Natural killer cell treated with Interleukin-12 subunit alpha and Interleukin-12 subunit beta and Interleukin-15 and Interleukin-18, amount 100 ng/mL, for 72 hours (primary cell): Measurements from ENCODE around the gene NRCAM. TPM values are rescaled to one million over a fixed set of nuclear protein-coding genes. Genes with fewer than 3 reads are reported as not detected.
"Not testable (repeated sequence)": the region's sequence is repeated elsewhere in the genome, so short reads cannot be mapped to it uniquely, and the experiment has no call there.

ENCODE experiments used
- ATAC-seq, 2 donors: fragments of 150-1000 bp; cut with Tn5 transposase in 1 of 2; sonication (Bioruptor Pico), chemical (Tn5 transposase) in 1 of 2; 2 replicates each; pipeline ENCODE4 v1.10.0; 2021
- DNase-seq: peaks from one replicate; pipeline ENCODE4 v3.0.0; 2022; ENCODE audit warnings: low spot score
- H3K27ac Mint-ChIP-seq, 2 donors: 1 replicate in 1 of 2; 2 replicates in 1 of 2; pipeline ENCODE4 v1.8.0; 2022; ENCODE audit warnings: mixed read lengths in 2 of 2, mild to moderate bottlenecking in 1 of 2, moderate library complexity in 1 of 2
- H3K27me3 Mint-ChIP-seq, 2 donors: 1 replicate in 1 of 2; 2 replicates in 1 of 2; pipeline ENCODE4 v1.8.0; 2022; ENCODE audit warnings: mixed read lengths in 2 of 2
- H3K36me3 Mint-ChIP-seq: one replicate; pipeline ENCODE4 v1.8.0; 2022; ENCODE audit warnings: mixed read lengths
- H3K4me1 Mint-ChIP-seq, 2 donors: 1 replicate in 1 of 2; 2 replicates in 1 of 2; pipeline ENCODE4 v1.8.0; 2022; ENCODE audit warnings: low read depth in 2 of 2, mixed read lengths in 2 of 2, mild to moderate bottlenecking in 1 of 2
- H3K4me3 Mint-ChIP-seq: one replicate; pipeline ENCODE4 v1.8.0; 2022; ENCODE audit warnings: mixed read lengths
- H3K9me3 Mint-ChIP-seq: 2 replicates; pipeline ENCODE4 v1.8.0; 2022; ENCODE audit warnings: mixed read lengths
- total RNA-seq, 2 donors: library from RNA; stranded (reverse); gene quantifications; one replicate each; pipeline ENCODE4 v1.2.3, GENCODE V29; 2022

The NRCAM gene
- total RNA-seq, 2 donors from 2014 or later: not detected

- no peak overlapping the region for H3K27ac Mint-ChIP-seq
- peaks cover 6 to 14% of the 10 kb centered on the region in 2 donors for H3K27me3 Mint-ChIP-seq
- H3K36me3 Mint-ChIP-seq: no peaks in the 10 kb centered on the region
- peaks cover 3% of the 10 kb centered on the region for H3K9me3 Mint-ChIP-seq
- H3K4me1 Mint-ChIP-seq: no peaks in the 10 kb centered on the region
- ATAC-seq (no peak), DNase-seq (no peak)
- no peak overlapping the region for H3K4me3 Mint-ChIP-seq
Measured at GRCh38 chr7:108285778-108286177, 170.5 kb downstream of the NRCAM start.

DNA sequence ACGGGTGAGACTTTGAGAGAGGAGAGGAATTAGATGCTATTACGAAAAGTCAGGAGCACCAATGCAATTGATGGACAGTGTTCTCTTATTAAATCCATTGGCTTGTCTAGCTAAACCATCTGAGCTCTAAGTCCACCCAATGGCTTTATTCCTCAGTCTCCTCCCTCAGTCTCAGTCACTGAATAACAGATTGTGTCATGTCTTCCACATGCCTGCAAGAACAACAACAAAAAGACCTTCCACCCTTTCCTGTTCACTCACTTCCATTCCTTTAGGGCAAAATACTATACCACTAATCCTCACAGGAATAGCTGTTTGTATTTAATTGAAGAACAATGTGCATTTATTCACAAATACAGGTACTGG is 171.2 kb downstream of the NRCAM start:
- Mint-ChIP-seq H3K9me3 (peaks cover 3% of the 10 kb centered on the region), H3K27me3 (peaks cover 6 to 14% of the 10 kb centered on the region in 2 donors), H3K4me1 (no peaks in the 10 kb centered on the region), H3K4me3 (no peak overlapping the region), H3K36me3 (no peaks in the 10 kb centered on the region), H3K27ac (no peak overlapping the region)
- no peak for DNase-seq
- ATAC-seq: no peak

- no peak for ATAC-seq
- Mint-ChIP-seq H3K4me3 (no peak overlapping the region), H3K4me1 (no peaks in the 10 kb centered on the region), H3K27me3 (peaks cover 6 to 14% of the 10 kb centered on the region in 2 donors), H3K27ac (no peak overlapping the region), H3K9me3 (peaks cover 3% of the 10 kb centered on the region), H3K36me3 (no peaks in the 10 kb centered on the region)
- DNase-seq: no peak
Measured at GRCh38 chr7:108284349-108285002, 171.8 kb downstream of the NRCAM start.

DNA sequence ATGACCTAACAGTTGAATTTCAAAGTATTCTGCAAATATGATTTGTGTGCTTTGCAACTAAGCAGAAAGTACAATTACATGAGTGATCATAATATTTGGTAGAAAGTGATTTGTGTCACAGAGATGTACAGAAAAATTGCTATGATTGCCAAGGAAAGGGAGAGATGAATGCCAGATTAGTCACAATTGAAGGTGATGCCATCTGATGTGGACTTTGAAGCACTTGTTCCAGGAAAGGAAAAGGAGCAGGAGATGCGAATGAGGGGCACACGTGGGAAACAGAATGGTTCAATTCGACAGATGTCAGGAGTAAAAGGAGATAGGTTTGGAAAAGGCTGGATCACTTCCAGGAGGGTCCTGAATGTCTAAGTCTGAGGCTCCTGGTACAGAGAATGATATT is 173.0 kb downstream of the NRCAM start:
- no peak overlapping the region for H3K27ac Mint-ChIP-seq
- no peak for DNase-seq
- no peaks in the 10 kb centered on the region for H3K4me1 Mint-ChIP-seq
- no peak for ATAC-seq
- peaks cover 6% of the 10 kb centered on the region for H3K9me3 Mint-ChIP-seq
- peaks cover 6 to 14% of the 10 kb centered on the region in 2 donors for H3K27me3 Mint-ChIP-seq
- no peak overlapping the region for H3K4me3 Mint-ChIP-seq
- H3K36me3 Mint-ChIP-seq: no peaks in the 10 kb centered on the region

GRCh38 chr7:108282427-108282996 is 173.7 kb downstream of the NRCAM start:
- ATAC-seq (no peak), DNase-seq (no peak)
- H3K36me3 Mint-ChIP-seq: no peaks in the 10 kb centered on the region
- peaks cover 6% of the 10 kb centered on the region for H3K9me3 Mint-ChIP-seq
- H3K4me1 Mint-ChIP-seq: no peaks in the 10 kb centered on the region
- no peak overlapping the region for H3K27ac Mint-ChIP-seq
- peaks cover 6 to 16% of the 10 kb centered on the region in 2 donors for H3K27me3 Mint-ChIP-seq
- H3K4me3 Mint-ChIP-seq: no peak overlapping the region

- H3K4me3 Mint-ChIP-seq: no peak overlapping the region
- H3K9me3 Mint-ChIP-seq: peaks cover 13% of the 10 kb centered on the region
- H3K27me3 Mint-ChIP-seq: peaks cover 3 to 21% of the 10 kb centered on the region in 2 donors
- DNase-seq (no peak), ATAC-seq (no peak)
- no peaks in the 10 kb centered on the region for H3K36me3 Mint-ChIP-seq
- H3K27ac Mint-ChIP-seq: no peak overlapping the region
- H3K4me1 Mint-ChIP-seq: no peaks in the 10 kb centered on the region
Measured at GRCh38 chr7:108280136-108280535, 176.1 kb downstream of the NRCAM start.

DNA sequence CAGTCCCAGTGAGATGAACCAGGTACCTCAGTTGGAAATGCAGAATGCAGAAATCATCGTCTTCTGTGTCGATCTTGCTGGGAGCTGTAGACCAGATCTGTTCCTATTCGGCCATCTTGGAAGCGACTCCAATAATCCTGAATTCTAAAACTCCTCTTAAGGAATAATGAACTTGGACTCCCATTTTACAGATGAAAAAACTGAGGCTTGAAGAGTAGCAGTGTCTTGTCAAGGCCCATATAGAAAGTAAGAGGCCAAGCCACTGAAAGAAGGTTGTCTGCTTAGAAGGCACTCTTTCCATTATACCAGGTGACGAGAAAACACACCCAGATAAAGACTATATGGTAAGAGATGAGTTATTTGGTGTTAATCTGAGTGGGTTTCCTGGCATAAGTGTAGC is 177.5 kb downstream of the NRCAM start:
- Mint-ChIP-seq H3K27me3 (peaks cover 0 to 12% of the 10 kb centered on the region in 2 donors), H3K36me3 (no peaks in the 10 kb centered on the region), H3K9me3 (peaks cover 13% of the 10 kb centered on the region), H3K4me3 (no peak overlapping the region), H3K4me1 (no peaks in the 10 kb centered on the region), H3K27ac (no peak overlapping the region)
- DNase-seq: no peak
- ATAC-seq: no peak

GRCh38 chr7:108278281-108278680 is 178.0 kb downstream of the NRCAM start:
- peaks cover 13% of the 10 kb centered on the region for H3K9me3 Mint-ChIP-seq
- H3K27ac Mint-ChIP-seq: no peak overlapping the region
- peaks cover 0 to 12% of the 10 kb centered on the region in 2 donors for H3K27me3 Mint-ChIP-seq
- H3K4me3 Mint-ChIP-seq: no peak overlapping the region
- no peaks in the 10 kb centered on the region for H3K4me1 Mint-ChIP-seq
- ATAC-seq (no peak), DNase-seq (no peak)
- H3K36me3 Mint-ChIP-seq: no peaks in the 10 kb centered on the region

DNA sequence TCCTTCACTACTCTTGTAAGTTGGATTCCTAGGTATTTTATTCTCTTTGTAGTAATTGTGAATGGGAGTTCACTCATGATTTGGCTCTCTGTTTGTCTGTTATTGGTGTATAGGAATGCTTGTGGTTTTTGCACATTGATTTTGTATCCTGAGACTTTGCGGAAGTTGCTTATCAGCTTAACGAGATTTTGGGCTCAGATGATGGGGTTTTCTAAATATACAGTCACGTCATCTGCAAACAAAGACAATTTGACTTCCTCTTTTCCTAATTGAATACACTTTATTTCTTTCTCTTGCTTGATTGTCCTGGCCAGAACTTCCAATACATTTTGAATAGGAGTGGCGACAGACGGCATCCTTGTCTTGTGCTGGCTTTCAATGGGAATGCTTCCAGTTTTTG is 181.8 kb downstream of the NRCAM start:
- not testable (repeated sequence) for ATAC-seq, H3K4me3 Mint-ChIP-seq, H3K36me3 Mint-ChIP-seq, H3K27me3 Mint-ChIP-seq, H3K27ac Mint-ChIP-seq, DNase-seq, H3K4me1 Mint-ChIP-seq
- H3K9me3 Mint-ChIP-seq: peaks cover 13% of the 10 kb centered on the region

DNA sequence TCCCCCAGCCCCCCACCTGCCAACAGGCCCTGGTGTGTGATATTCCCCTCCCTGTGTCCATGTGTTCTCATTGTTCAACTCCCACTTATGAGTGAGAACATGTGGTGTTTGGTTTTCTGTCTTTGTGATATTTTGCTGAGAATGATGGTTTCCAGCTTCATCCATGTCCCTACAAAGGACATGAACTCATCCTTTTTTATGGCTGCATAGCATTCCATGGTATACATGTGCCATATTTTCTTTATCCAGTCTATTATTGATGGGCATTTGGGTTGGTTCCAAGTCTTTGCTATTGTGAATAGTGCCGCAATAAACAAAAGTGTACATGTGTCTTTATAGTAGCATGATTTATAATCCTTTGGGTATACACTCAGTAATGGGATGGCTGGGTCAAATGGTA is 183.3 kb downstream of the NRCAM start:
- H3K27me3 Mint-ChIP-seq, H3K4me1 Mint-ChIP-seq, DNase-seq, H3K9me3 Mint-ChIP-seq, ATAC-seq, H3K4me3 Mint-ChIP-seq, H3K36me3 Mint-ChIP-seq, H3K27ac Mint-ChIP-seq: not testable (repeated sequence)

- DNase-seq (no peak), ATAC-seq (no peak)
- Mint-ChIP-seq H3K27me3 (peaks cover 0 to 2% of the 10 kb centered on the region in 2 donors), H3K4me1 (no peaks in the 10 kb centered on the region), H3K36me3 (no peaks in the 10 kb centered on the region), H3K27ac (no peak overlapping the region), H3K4me3 (no peak overlapping the region), H3K9me3 (peaks cover under 1% of the 10 kb centered on the region)
Measured at GRCh38 chr7:108270385-108271015, 185.7 kb downstream of the NRCAM start.

- H3K9me3 Mint-ChIP-seq: no peaks in the 10 kb centered on the region
- no peaks in the 10 kb centered on the region for H3K4me1 Mint-ChIP-seq
- no peak overlapping the region for H3K27ac Mint-ChIP-seq
- DNase-seq (no peak), ATAC-seq (no peak)
- no peak overlapping the region for H3K4me3 Mint-ChIP-seq
- H3K27me3 Mint-ChIP-seq: peaks cover 0 to 2% of the 10 kb centered on the region in 2 donors
- H3K36me3 Mint-ChIP-seq: no peaks in the 10 kb centered on the region
Measured at GRCh38 chr7:108268200-108268820, 187.9 kb downstream of the NRCAM start.

DNA sequence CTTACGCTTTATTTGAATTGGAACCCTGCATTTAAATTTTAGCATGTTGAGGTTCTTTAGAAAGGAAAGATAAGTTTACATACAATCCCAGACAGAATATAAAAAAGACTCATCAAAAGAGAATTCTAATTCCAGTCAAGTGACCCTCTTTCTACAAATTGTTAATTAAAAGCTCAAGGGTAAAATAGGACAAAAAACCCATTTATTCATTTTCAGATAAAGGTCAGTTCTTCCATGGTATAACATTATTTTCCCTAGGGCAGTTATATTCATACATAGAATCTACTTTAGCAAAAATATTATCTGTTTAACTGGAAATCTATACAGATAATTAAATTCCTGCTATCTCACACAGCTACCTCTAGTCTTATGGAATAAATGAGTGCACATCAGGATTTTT is 188.6 kb downstream of the NRCAM start:
- DNase-seq: no peak
- Mint-ChIP-seq H3K36me3 (no peaks in the 10 kb centered on the region), H3K4me1 (no peaks in the 10 kb centered on the region), H3K27ac (no peak overlapping the region), H3K9me3 (no peaks in the 10 kb centered on the region), H3K27me3 (peaks cover 0 to 2% of the 10 kb centered on the region in 2 donors), H3K4me3 (no peak overlapping the region)
- ATAC-seq: no peak

DNA sequence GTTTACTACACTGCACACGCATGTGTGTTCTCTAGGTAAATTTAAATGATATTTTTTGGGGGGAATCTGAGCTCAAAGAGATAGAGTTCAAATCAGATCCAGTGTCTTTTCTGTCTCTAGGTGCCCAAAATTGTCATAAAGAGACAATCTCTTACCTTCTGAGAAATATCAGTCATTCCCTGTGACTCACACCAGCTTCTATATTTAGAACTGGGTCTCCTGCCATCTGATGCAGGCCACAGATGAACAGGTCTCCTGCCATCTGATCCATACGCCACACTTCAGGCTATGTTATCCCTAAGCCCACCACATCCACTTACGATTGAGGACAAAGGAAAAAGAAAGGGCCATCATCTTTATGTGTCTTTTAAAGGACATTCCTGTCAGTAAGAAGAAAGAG is 189.7 kb downstream of the NRCAM start:
- Mint-ChIP-seq H3K36me3 (no peaks in the 10 kb centered on the region), H3K9me3 (no peaks in the 10 kb centered on the region), H3K4me3 (no peak overlapping the region), H3K27me3 (peaks cover 0 to 2% of the 10 kb centered on the region in 2 donors), H3K4me1 (no peaks in the 10 kb centered on the region), H3K27ac (no peak overlapping the region)
- no peak for DNase-seq
- no peak for ATAC-seq
